ENCODE measurements around the gene LTBP3.

The LTBP3 gene

GRCh38 chr11:65496304-65497140 is 61.6 kb downstream of the LTBP3 start:
- no peak for DNase-seq (ENCODE audit: low spot score)
- TF ChIP-seq CTCF (IDR thresholded peaks at IDR 0.05; ENCODE audit: extremely low read depth, missing control alignments) = no peak

- TF ChIP-seq CTCF (IDR thresholded peaks at IDR 0.05; ENCODE audit: extremely low read depth, missing control alignments) = no peak
- no peak for DNase-seq (ENCODE audit: low spot score)
Observed at GRCh38 chr11:65493367-65494176, 64.6 kb downstream of the LTBP3 start.

GRCh38 chr11:65492637-65493366 is 65.4 kb downstream of the LTBP3 start:
- DNase-seq (ENCODE audit: low spot score) = no peak

GRCh38 chr11:65492387-65492636 is 65.8 kb downstream of the LTBP3 start:
- no peak for TF ChIP-seq CTCF (IDR thresholded peaks at IDR 0.05; ENCODE audit: extremely low read depth, missing control alignments)
- no peak for DNase-seq (ENCODE audit: low spot score)

More at GRCh38 chr11:65492637-65493366, 65.4 kb downstream of the LTBP3 start:
- TF ChIP-seq CTCF (IDR thresholded peaks at IDR 0.05; ENCODE audit: extremely low read depth, missing control alignments) = no peak

GRCh38 chr11:65491614-65492386 is 66.4 kb downstream of the LTBP3 start:
- TF ChIP-seq CTCF (IDR thresholded peaks at IDR 0.05; ENCODE audit: extremely low read depth, missing control alignments) = no peak
- no peak for DNase-seq (ENCODE audit: low spot score)

GRCh38 chr11:65491163-65491465 is 67.0 kb downstream of the LTBP3 start:
- DNase-seq (ENCODE audit: low spot score) = no peak
- TF ChIP-seq CTCF (IDR thresholded peaks at IDR 0.05; ENCODE audit: extremely low read depth, missing control alignments) = no peak

Data from GM20000 (cell line).